Hematopoietic multipotent progenitor cell treated with erythropoietin and hydrocortisone succinate and interleukin-3 and kit ligand, for 17 days (in vitro differentiated cells): ENCODE measurements around the gene ATG9B.
A peak's percentile ranks its signal among the peaks of the same experiment; 100 is the strongest.

ENCODE experiments used
- DNase-seq: peaks from one replicate; pipeline ENCODE4 v3.0.0-alpha.2; 2015; ENCODE audit warnings: low spot score

The ATG9B gene

GRCh38 chr7:151024435-151025056, at the start of gene ATG9B:
Gene ATG9B, minus strand, starts transcription at chr7:151024494. Its CDS starts 71 bp downstream, at chr7:151024423.
- DNase-seq: no peak

- no peak for DNase-seq
These were observed 49.7 kb upstream of the ATG9B start for GRCh38 chr7:151073990-151074389.

GRCh38 chr7:151071032-151071866, 47.0 kb upstream of the ATG9B start:
- DNase-seq: no peak

GRCh38 chr7:151070574-151070960, 46.3 kb upstream of the ATG9B start:
- DNase-seq: no peak

GRCh38 chr7:151069841-151070573, 45.7 kb upstream of the ATG9B start:
- no peak for DNase-seq

GRCh38 chr7:151068069-151068773, 43.9 kb upstream of the ATG9B start:
- DNase-seq: no peak

- no peak for DNase-seq
These were observed 42.1 kb upstream of the ATG9B start for GRCh38 chr7:151066273-151066974.

- DNase-seq: no peak
These were observed 41.2 kb upstream of the ATG9B start for GRCh38 chr7:151065516-151065915.

- no peak for DNase-seq
These were observed 40.7 kb upstream of the ATG9B start for GRCh38 chr7:151064993-151065392.

- no peak for DNase-seq
These were observed 40.2 kb upstream of the ATG9B start for GRCh38 chr7:151064454-151064853.

GRCh38 chr7:151063212-151063561, 38.9 kb upstream of the ATG9B start:
- DNase-seq: no peak

GRCh38 chr7:151062399-151063211, 38.3 kb upstream of the ATG9B start:
- no peak for DNase-seq

GRCh38 chr7:151062111-151062398, 37.8 kb upstream of the ATG9B start:
- DNase-seq: no peak

GRCh38 chr7:151061213-151062110, 37.2 kb upstream of the ATG9B start:
- DNase-seq: no peak

GRCh38 chr7:151060416-151061212, 36.3 kb upstream of the ATG9B start:
- no peak for DNase-seq

GRCh38 chr7:151060113-151060415, 35.8 kb upstream of the ATG9B start:
- no peak for DNase-seq

GRCh38 chr7:151059367-151060112, 35.2 kb upstream of the ATG9B start, which contains the start of gene SLC4A2:
Gene SLC4A2, plus strand, starts transcription at chr7:151059589. Its CDS starts 2,399 bp downstream, at chr7:151061988.
- peak; percentile 41 for DNase-seq

GRCh38 chr7:151058781-151059366, 34.6 kb upstream of the ATG9B start:
- peak; percentile 43 for DNase-seq
